ENCODE data around the gene RNPEPL1. TPM values are rescaled to one million over a fixed set of nuclear protein-coding genes. Genes with fewer than 3 reads are reported as not detected.

Gene RNPEPL1
- total RNA-seq, 4 donors from 2014 or later: 49.1 to 127 (median 55.5) TPM

DNA sequence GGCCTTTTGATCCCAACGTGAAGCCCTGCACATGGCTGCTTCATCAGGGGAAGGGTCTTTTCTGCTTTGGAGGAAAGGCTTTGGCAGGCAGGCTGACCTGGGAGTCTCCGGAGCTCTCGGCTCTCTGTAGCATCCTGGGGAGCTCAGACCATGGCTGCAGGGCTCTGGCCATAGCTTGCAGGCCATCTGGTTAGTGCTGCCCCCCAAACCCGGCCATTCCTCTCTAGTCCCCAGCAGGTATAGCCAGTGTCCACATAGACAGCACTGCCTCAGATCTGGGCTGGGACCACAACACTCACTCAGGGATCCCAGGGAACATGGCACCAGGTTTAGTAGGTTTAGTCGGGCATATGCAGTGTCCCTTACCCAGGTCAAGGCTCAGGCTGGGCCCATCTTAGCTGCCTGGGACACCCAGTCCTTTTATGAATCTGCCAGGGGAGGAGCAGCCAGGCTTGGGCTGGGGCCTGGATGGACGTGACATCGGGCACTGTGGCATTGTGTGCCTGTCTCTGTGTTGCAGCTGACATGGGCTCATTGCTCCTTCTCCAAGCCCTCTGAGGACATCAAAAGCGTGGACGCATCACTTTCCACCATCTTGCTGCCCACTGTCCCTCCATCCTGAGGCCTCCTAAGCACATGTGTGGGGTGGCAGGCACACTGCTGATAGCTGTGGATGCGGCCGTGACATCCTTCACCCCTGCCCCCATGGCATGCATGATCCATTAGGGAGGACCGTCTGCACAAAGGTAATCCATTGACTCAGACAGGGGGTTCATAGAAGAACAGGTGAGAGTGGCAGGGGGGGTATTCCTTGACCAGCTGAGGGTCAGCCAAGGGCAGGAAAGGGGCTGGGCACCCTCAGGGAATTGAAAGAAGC, 37.8 kb downstream of the RNPEPL1 start:
- TF ChIP-seq, protein P1, sequence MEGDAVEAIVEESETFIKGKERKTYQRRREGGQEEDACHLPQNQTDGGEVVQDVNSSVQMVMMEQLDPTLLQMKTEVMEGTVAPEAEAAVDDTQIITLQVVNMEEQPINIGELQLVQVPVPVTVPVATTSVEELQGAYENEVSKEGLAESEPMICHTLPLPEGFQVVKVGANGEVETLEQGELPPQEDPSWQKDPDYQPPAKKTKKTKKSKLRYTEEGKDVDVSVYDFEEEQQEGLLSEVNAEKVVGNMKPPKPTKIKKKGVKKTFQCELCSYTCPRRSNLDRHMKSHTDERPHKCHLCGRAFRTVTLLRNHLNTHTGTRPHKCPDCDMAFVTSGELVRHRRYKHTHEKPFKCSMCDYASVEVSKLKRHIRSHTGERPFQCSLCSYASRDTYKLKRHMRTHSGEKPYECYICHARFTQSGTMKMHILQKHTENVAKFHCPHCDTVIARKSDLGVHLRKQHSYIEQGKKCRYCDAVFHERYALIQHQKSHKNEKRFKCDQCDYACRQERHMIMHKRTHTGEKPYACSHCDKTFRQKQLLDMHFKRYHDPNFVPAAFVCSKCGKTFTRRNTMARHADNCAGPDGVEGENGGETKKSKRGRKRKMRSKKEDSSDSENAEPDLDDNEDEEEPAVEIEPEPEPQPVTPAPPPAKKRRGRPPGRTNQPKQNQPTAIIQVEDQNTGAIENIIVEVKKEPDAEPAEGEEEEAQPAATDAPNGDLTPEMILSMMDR (IDR thresholded peaks at IDR 0.05): no peak
- TF ChIP-seq POLR2AphosphoS5 (IDR thresholded peaks at IDR 0.05) (no peak), EP300 (IDR thresholded peaks at IDR 0.05) (no peak), POLR2A (IDR thresholded peaks at IDR 0.05) (no peak)
- no peak overlapping the region for H3K4me3 ChIP-seq
- H3K4me1 ChIP-seq: peaks cover 0 to 9% (median 0%) of the 10 kb centered on the region in 3 donors
- no peak for ATAC-seq
- peaks cover 0 to 18% of the 10 kb centered on the region in 2 donors for H3K36me3 ChIP-seq
- no peaks in the 10 kb centered on the region for H3K27me3 ChIP-seq
- H3K27ac ChIP-seq: no peak overlapping the region
- H3K9me3 ChIP-seq: no peaks in the 10 kb centered on the region
- WGBS, 2 donors (ENCODE audit: low coverage in 1 of 2): 68 to 100% methylated on average over 2 to 4 of the region's 12 CpGs

DNA sequence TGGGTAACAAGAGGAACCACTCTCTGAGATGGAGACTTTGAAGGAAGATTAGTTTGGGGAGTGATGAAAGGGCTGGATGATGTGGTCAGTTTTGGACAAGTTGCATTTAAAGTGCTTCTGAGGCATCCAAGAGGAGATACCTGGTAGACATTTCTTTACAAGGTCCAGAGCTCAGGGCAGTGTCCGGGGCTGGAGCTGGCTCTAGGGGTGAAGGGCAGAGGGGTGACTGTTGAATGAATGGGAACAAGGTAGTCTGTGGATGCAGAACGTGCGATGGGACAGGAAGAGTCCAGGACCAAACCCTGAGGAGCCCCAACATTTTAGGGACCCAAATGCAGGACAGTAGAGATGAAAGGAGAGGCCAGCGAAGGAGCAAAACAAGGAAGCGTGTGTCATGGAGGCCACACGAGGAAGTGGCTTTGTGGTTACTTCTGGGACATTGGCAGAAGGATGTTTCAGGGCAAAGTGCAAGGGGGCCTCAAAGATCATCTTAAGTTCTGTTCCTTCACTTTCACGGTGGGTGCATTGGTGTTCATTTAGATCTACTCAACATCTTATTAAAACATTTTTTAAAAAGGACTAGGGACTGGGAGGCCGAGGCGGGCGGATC, 43.4 kb downstream of the RNPEPL1 start:
- H3K36me3 ChIP-seq: peaks cover 0 to 7% of the 10 kb centered on the region in 2 donors
- 88 to 90% methylated on average over 3 to 7 of the region's 10 CpGs for WGBS, 2 donors (ENCODE audit: low coverage in 1 of 2)
- no peak overlapping the region for H3K4me3 ChIP-seq
- ATAC-seq: no peak
- no peaks in the 10 kb centered on the region for H3K9me3 ChIP-seq
- H3K27me3 ChIP-seq: no peaks in the 10 kb centered on the region
- no peak overlapping the region for H3K27ac ChIP-seq
- no peaks in the 10 kb centered on the region for H3K4me1 ChIP-seq
- TF ChIP-seq, protein P1 (IDR thresholded peaks at IDR 0.05): no peak
- TF ChIP-seq POLR2AphosphoS5 (IDR thresholded peaks at IDR 0.05) (no peak), POLR2A (IDR thresholded peaks at IDR 0.05) (no peak), EP300 (IDR thresholded peaks at IDR 0.05) (no peak)

DNA sequence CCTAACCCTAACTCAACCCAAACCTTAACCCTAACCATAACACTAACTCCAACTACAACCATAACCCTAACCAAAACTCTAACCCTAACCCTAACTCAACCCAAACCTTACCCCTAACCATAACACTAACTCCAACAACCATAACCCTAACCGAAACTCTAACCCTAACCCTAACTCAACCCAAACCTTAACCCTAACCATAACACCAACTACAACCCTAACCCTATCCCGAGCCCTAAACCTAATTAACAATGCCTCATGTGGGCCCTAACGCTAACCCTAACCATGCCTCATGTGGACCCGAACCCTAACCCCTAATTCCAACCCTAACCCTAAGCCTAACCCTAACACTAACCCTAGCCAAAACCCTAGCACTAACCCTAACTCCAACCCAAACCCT, 45.5 kb downstream of the RNPEPL1 start:
- peaks cover 0 to 12% of the 10 kb centered on the region in 2 donors for H3K36me3 ChIP-seq
- no peaks in the 10 kb centered on the region for H3K27me3 ChIP-seq
- no peak overlapping the region for H3K4me3 ChIP-seq
- no peaks in the 10 kb centered on the region for H3K9me3 ChIP-seq
- TF ChIP-seq POLR2A (IDR thresholded peaks at IDR 0.05) (no peak), EP300 (IDR thresholded peaks at IDR 0.05) (no peak), POLR2AphosphoS5 (IDR thresholded peaks at IDR 0.05) (no peak)
- TF ChIP-seq, protein P1 (IDR thresholded peaks at IDR 0.05): no peak
- 87 to 93% methylated on average over 4 of the region's 4 CpGs for WGBS, 2 donors (ENCODE audit: low coverage in 1 of 2)
- H3K27ac ChIP-seq: no peak overlapping the region
- no peak for ATAC-seq
- H3K4me1 ChIP-seq: no peaks in the 10 kb centered on the region

DNA sequence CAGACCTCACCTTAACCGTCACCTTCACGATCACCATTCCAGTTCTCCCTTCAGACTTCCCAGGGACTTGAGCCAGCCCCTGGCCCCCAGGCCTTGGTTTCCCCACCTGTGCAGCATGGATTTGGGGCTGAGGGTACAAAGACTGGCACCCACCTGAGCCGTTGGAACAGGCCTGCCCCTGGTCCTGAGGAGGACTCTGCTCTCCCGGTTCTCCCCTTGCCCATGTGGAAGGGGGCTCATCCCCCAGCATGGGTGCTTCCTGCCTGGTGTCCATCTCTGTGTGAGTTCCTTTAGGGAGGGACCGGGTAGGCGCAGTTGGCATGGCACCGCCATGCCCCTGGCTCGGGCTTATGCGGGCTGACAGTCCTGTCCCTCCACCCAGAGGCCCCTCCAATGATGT, 46.1 kb downstream of the RNPEPL1 start:
- ATAC-seq: no peak
- no peaks in the 10 kb centered on the region for H3K4me1 ChIP-seq
- H3K27me3 ChIP-seq: no peaks in the 10 kb centered on the region
- H3K36me3 ChIP-seq: peaks cover 0 to 17% of the 10 kb centered on the region in 2 donors
- no peak for TF ChIP-seq EP300 (IDR thresholded peaks at IDR 0.05)
- TF ChIP-seq POLR2AphosphoS5 (IDR thresholded peaks at IDR 0.05): no peak
- no peak for TF ChIP-seq POLR2A (IDR thresholded peaks at IDR 0.05)
- TF ChIP-seq, protein P1 (IDR thresholded peaks at IDR 0.05): no peak
- WGBS, 2 donors (ENCODE audit: low coverage in 1 of 2): 95 to 100% methylated on average over 2 to 4 of the region's 9 CpGs
- no peak overlapping the region for H3K27ac ChIP-seq
- H3K9me3 ChIP-seq: no peaks in the 10 kb centered on the region
- no peak overlapping the region for H3K4me3 ChIP-seq
